H1 (cell line): ENCODE measurements around the gene CC2D2A.

Experiments used
- POLR2A ChIP-seq, 2 experiments: IDR thresholded peaks; 1 replicate in 1 of 2; 2 replicates in 1 of 2; pipeline ENCODE4 v1.6.1; 2011; ENCODE audit warnings: low read depth in 2 of 2, low read length in 2 of 2, mild to moderate bottlenecking in 2 of 2; ENCODE audit errors: control extremely low read depth in 1 of 2
- POLR2AphosphoS5 ChIP-seq: IDR thresholded peaks from 2 replicates; pipeline ENCODE4 v1.6.1; 2011; ENCODE audit warnings: low read depth, low read length
- RXRA ChIP-seq: IDR thresholded peaks from 2 replicates; pipeline ENCODE4 v1.6.1; 2011; ENCODE audit warnings: low read depth, mild to moderate bottlenecking, low read length, moderate library complexity; ENCODE audit not compliant: insufficient read depth

DNA sequence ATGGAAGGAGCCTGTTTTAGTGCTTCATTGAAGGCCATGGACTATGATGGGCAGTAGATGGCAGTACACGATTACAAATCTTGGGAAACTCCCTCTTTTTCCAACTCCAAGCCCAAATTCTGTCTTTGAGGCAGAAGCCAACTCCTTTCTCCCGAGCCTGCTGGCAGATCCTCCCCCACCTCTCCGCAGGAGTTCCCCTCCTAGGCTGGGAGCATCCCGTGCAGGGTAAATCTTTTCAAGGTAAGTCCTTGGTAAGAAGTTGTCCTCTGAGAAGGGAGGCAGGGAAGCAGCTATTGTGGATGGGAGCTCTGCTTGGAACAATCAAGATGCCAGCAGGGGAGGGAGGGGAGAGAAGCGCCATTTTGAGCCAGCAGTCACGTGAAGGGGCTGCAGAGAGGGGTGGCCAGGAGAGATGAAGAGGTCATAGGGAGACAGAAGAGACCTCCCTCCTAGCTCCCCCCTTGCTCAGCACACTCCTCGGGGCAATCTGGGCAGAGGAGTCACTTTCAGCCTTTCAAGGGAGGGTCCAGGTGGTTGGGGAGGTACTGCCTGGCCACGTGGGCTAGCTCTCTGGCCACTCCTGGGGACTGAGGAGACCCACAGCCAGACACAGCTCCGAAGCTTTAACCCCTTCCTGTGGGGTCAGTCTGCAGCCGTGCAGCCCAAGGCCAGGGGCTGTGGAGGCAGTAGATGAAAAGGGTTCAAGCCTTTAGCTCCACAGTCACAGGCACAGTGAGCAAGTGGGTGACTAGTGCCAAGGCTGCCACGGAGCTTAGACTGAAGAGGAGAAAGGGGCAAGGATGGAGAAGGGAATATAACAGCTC is 9.6 kb downstream of the CC2D2A start:
- TF ChIP-seq POLR2A (IDR thresholded peaks at IDR 0.05; ENCODE audit: control extremely low read depth in 1 of 2, low read depth in 2 of 2, low read length in 2 of 2) (peak; percentile 55 to 85), RXRA (no peak), POLR2AphosphoS5 (peak; percentile 66; the same call in 1 of the 2 replicates)
